A673 (cell line): ENCODE measurements around the gene RAB3D. TPM values are rescaled to one million over a fixed set of nuclear protein-coding genes. Genes with fewer than 3 reads are reported as not detected.

Experiments used
- BruUV-seq: library from RNA; stranded (reverse); fragments of 400-500 nt; replicated peaks from 2 replicates; lab custom pipeline; 2021; lab: Mats Ljungman, UMichigan
- CTCF ChIA-PET: fragments of 300-600 bp; sonication (Branson Sonifier 250); formaldehyde crosslinking; loops from one replicate; lab custom pipeline; 2022; ENCODE audit warnings: antibody characterized with exemption; lab: Charles Lee
- POLR2A ChIA-PET: fragments of 300-600 bp; sonication (Branson Sonifier 250); formaldehyde crosslinking; loops from one replicate; lab custom pipeline; 2022; ENCODE audit warnings: antibody characterized with exemption; ENCODE audit not compliant: low non-redundant PET; lab: Charles Lee
- DNase-seq: peaks from one replicate; pipeline ENCODE4 v3.0.0-alpha.2; 2015; ENCODE audit warnings: low spot score
- H3K27ac ChIP-seq: fragments of 200-600 bp; sonication (generic); 2 replicates; pipeline ENCODE4 v1.5.1; 2016; ENCODE audit warnings: mixed run types, low read depth, mild to moderate bottlenecking, mixed read lengths, antibody characterized with exemption, low read length; ENCODE audit not compliant: poor library complexity, severe bottlenecking
- H3K27me3 ChIP-seq: fragments of 200-600 bp; sonication (generic); replicated peaks from 2 replicates; pipeline ENCODE4 v1.6.1; 2017; ENCODE audit warnings: mixed run types, low read depth, mild to moderate bottlenecking, mixed read lengths, antibody characterized with exemption, low read length; ENCODE audit not compliant: insufficient read depth, poor library complexity
- H3K36me3 ChIP-seq: fragments of 200-600 bp; sonication (generic); 2 replicates; pipeline ENCODE4 v1.6.1; 2016; ENCODE audit warnings: mixed run types, mild to moderate bottlenecking, mixed read lengths, antibody characterized with exemption, low read length; ENCODE audit not compliant: insufficient read depth, poor library complexity, severe bottlenecking
- H3K4me1 ChIP-seq: fragments of 200-600 bp; sonication (generic); 2 replicates; pipeline ENCODE4 v1.6.1; 2017; ENCODE audit warnings: mixed run types, mild to moderate bottlenecking, mixed read lengths, antibody characterized with exemption, low read length; ENCODE audit not compliant: insufficient read depth, poor library complexity, severe bottlenecking
- H3K4me3 ChIP-seq: fragments of 200-600 bp; sonication (generic); 2 replicates; pipeline ENCODE4 v1.5.1; 2016; ENCODE audit warnings: low read depth, mixed run types, mild to moderate bottlenecking, mixed read lengths, low read length; ENCODE audit not compliant: poor library complexity, severe bottlenecking
- H3K9me3 ChIP-seq: fragments of 200-600 bp; sonication (generic); 2 replicates; pipeline ENCODE4 v1.6.1; 2016; ENCODE audit warnings: mixed run types, low read depth, mild to moderate bottlenecking, mixed read lengths, antibody characterized with exemption, low read length; ENCODE audit not compliant: poor library complexity, severe bottlenecking
- EZH2 ChIP-seq: fragments of 200-600 bp; sonication (generic); IDR thresholded peaks from 2 replicates; pipeline ENCODE4 v1.6.1; 2017; ENCODE audit warnings: borderline replicate concordance, low read depth, mild to moderate bottlenecking, mixed read lengths, antibody characterized with exemption, low read length; ENCODE audit not compliant: poor library complexity, severe bottlenecking
- intact Hi-C: fragments of 100-400 bp; cut with micrococcal nuclease; formaldehyde crosslinking; loops from one replicate; pipeline ENCODE4 v1.10.0; 2022; ENCODE audit not compliant: unreplicated experiment
- total RNA-seq: library from RNA; stranded (reverse); gene quantifications from 2 replicates; pipeline ENCODE4 v1.2.3, GENCODE V29; 2021
- TF ChIP-seq, protein P1 (sequence below): fragments of 300-800, 200-600 bp; sonication (generic); conservative IDR thresholded peaks from 2 replicates; pipeline ENCODE4 v1.5.1; 2017; ENCODE audit warnings: low read depth, mild to moderate bottlenecking, antibody characterized with exemption, low read length, moderate library complexity, mixed read lengths

RAB3D gene
- total RNA-seq, 1 experiment from 2014 or later = 25.4 TPM

DNA sequence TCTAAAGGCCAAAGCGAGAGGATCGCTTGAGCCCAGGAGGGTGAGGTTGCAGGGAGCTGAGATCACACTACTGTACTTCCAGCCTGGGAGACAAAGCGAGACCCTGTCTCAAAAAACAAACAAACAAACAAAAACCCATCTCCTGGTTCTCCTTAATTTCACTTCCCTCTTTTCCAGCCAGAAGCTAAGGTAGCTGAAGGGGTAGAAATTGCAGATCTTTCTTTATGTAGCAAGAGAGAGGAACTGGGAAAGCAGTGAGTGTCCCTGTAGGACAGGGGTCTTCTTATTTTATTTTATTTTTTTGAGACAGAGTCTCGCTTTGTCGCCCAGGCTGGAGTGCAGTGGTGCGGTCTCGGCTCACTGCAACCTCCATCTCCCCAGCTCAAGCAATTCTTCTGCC lies 48.0 kb downstream of the RAB3D start:
- TF ChIP-seq EZH2 = no peak
- TF ChIP-seq, protein P1, sequence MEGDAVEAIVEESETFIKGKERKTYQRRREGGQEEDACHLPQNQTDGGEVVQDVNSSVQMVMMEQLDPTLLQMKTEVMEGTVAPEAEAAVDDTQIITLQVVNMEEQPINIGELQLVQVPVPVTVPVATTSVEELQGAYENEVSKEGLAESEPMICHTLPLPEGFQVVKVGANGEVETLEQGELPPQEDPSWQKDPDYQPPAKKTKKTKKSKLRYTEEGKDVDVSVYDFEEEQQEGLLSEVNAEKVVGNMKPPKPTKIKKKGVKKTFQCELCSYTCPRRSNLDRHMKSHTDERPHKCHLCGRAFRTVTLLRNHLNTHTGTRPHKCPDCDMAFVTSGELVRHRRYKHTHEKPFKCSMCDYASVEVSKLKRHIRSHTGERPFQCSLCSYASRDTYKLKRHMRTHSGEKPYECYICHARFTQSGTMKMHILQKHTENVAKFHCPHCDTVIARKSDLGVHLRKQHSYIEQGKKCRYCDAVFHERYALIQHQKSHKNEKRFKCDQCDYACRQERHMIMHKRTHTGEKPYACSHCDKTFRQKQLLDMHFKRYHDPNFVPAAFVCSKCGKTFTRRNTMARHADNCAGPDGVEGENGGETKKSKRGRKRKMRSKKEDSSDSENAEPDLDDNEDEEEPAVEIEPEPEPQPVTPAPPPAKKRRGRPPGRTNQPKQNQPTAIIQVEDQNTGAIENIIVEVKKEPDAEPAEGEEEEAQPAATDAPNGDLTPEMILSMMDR = no peak
- Histone ChIP-seq H3K27me3 (no peaks in the 10 kb centered on the region), H3K9me3 (no peaks in the 10 kb centered on the region), H3K27ac (no peak overlapping the region), H3K36me3 (no peaks in the 10 kb centered on the region), H3K4me3 (no peak overlapping the region), H3K4me1 (no peaks in the 10 kb centered on the region)
- intact Hi-C loops = loop anchor here (5.0 to 10.0 kb wide), 3 partner anchors 91 to 293 kb away; partner anchors contain the start of gene EPOR
- ChIA-PET CTCF (no interaction called here), POLR2A (no interaction called here)
- no TSS peak for BruUV-seq
- no peak for DNase-seq

DNA sequence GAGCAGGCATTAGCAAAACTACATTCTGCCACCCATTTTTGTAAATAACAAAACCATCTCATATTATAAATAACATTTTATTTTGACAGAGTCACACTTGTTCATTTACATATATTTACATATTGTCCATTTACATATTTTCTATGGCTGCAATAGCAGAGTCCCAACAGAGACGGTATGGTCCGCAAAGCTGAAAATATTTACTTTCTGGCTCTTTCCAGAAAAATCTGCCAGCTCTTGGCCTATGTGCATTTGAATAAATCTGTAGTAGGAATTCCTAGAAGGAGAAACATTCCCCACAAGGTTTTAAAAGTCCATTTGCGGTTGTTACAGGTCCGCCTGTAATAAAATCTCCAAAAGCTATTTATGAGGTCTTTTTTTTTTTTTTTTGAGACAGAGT lies 49.2 kb downstream of the RAB3D start:
- intact Hi-C loops = loop anchor here (5.0 to 10.0 kb wide), 3 partner anchors 92 to 295 kb away; partner anchors contain the start of gene EPOR
- no peak for DNase-seq
- POLR2A ChIA-PET = no interaction called here
- no peaks in the 10 kb centered on the region for H3K27me3 ChIP-seq
- H3K36me3 ChIP-seq = no peaks in the 10 kb centered on the region
- CTCF ChIA-PET = interaction anchor here (0.5 to 0.6 kb wide), 3 partner anchors 35 to 91 kb away, joined by 3 read pairs; no protein-coding TSS in a partner anchor
- TF ChIP-seq, protein P1 = no peak
- no peak for TF ChIP-seq EZH2
- no peak overlapping the region for H3K27ac ChIP-seq
- H3K4me3 ChIP-seq = no peak overlapping the region
- peaks cover 4% of the 10 kb centered on the region for H3K4me1 ChIP-seq
- no peaks in the 10 kb centered on the region for H3K9me3 ChIP-seq
- BruUV-seq = no TSS peak

DNA sequence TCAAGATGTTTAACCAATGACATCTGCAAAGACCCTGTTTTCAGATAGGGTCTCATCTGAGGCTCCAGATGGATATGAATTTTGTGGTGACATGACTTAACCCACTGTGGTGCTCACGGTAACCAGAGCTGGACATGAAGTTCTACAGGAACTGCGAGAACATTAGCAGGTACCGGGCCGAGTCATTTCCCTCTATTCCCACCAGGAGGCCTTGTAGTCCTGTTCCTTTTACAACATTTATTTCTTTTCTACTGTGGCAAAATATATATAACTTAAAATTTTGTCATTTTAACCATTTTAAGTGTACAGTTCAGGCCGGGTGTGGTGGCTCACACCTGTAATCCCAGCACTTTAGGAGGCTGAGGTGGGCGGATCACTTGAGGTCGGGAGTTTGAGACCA lies 51.1 kb downstream of the RAB3D start:
- DNase-seq = no peak
- no peaks in the 10 kb centered on the region for H3K9me3 ChIP-seq
- POLR2A ChIA-PET = no interaction called here
- H3K4me3 ChIP-seq = no peak overlapping the region
- no peaks in the 10 kb centered on the region for H3K27me3 ChIP-seq
- H3K4me1 ChIP-seq = peaks cover 4% of the 10 kb centered on the region
- TF ChIP-seq EZH2 = no peak
- TF ChIP-seq, protein P1 = peak; percentile 44; the same call in 1 of the 2 replicates
- CTCF ChIA-PET = no interaction called here
- no TSS peak for BruUV-seq
- no peak overlapping the region for H3K27ac ChIP-seq
- no peaks in the 10 kb centered on the region for H3K36me3 ChIP-seq
- intact Hi-C loops = loop anchor here (5.0 kb wide), 1 partner anchor 151 kb away; no protein-coding TSS in a partner anchor
